ENCODE measurements around the gene ABCC8. TPM values are rescaled to one million over a fixed set of nuclear protein-coding genes. Genes with fewer than 3 reads are reported as not detected.

ABCC8 gene
- total RNA-seq, 1 experiment from 2014 or later, result 2.4 TPM

- Mint-ChIP-seq H3K4me1 (peaks cover 16 to 17% of the 10 kb centered on the region in 2 experiments), H3K4me3 (no peak overlapping the region; a peak in 1 of 5 replicates), H3K27ac (no peak overlapping the region; a peak in 2 of 7 replicates), H3K27me3 (ENCODE audit: low read depth) (peaks cover 2% of the 10 kb centered on the region; the same call in 1 of the 2 replicates), H3K36me3 (ENCODE audit: insufficient read depth in 1 of 3, low read depth in 3 of 3) (peaks cover 2 to 6% (median 4%) of the 10 kb centered on the region in 3 experiments; a peak in 6 of 7 replicates), H3K9me3 (no peaks in the 10 kb centered on the region)
- Histone ChIP-seq H2AFZ (ENCODE audit: low read length) (no peak overlapping the region), H2BK12ac (ENCODE audit: insufficient read length, low read depth, low read length) (no peak overlapping the region), H4K8ac (replicated peaks; ENCODE audit: insufficient read length, low read depth, low read length) (no peak overlapping the region), H2BK15ac (ENCODE audit: low read depth, low read length) (no peak overlapping the region), H3K4me1 (ENCODE audit: insufficient read depth, low read length) (peaks cover 4% of the 10 kb centered on the region; the same call in 1 of the 2 replicates), H4K91ac (ENCODE audit: insufficient read length, low read depth, low read length) (no peak overlapping the region), H2AK5ac (ENCODE audit: insufficient read length, low read length) (no peak overlapping the region), H3K27ac (ENCODE audit: insufficient read length, low read depth, low read length) (no peak overlapping the region), H3K9ac (ENCODE audit: extremely low read depth, insufficient read length, low read length) (no peak overlapping the region), H4K20me1 (ENCODE audit: control insufficient read depth, insufficient read depth, insufficient read length) (no peaks in the 10 kb centered on the region), H4K5ac (ENCODE audit: insufficient read length, low read depth, low read length) (no peak overlapping the region), H3K23ac (ENCODE audit: insufficient read length, low read depth, low read length) (no peak overlapping the region), H3K18ac (ENCODE audit: insufficient read length, low read depth, low read length) (no peak overlapping the region), H2BK5ac (ENCODE audit: insufficient read length, low read length) (no peak overlapping the region), H3K56ac (ENCODE audit: insufficient read length, low read depth, low read length) (no peak overlapping the region), H2BK20ac (ENCODE audit: low read depth, low read length, poor library complexity, severe bottlenecking) (no peak overlapping the region), H3T11ph (ENCODE audit: low read length) (no peak overlapping the region), H3K79me2 (ENCODE audit: insufficient read depth, low read length) (no peaks in the 10 kb centered on the region), H3K23me2 (ENCODE audit: insufficient read length, low read depth, low read length, poor library complexity, severe bottlenecking) (no peaks in the 10 kb centered on the region), H3K27me3 (ENCODE audit: insufficient read depth, low read length) (no peaks in the 10 kb centered on the region), H3K79me1 (ENCODE audit: insufficient read depth, low read depth, low read length, poor library complexity, severe bottlenecking) (no peaks in the 10 kb centered on the region), H3K14ac (ENCODE audit: insufficient read depth, low read length) (no peak overlapping the region), H3K4me2 (ENCODE audit: insufficient read depth, insufficient read length, low read length) (no peak overlapping the region), H2BK120ac (ENCODE audit: low read depth, low read length, poor library complexity, severe bottlenecking) (no peak overlapping the region), H3K9me3 (ENCODE audit: control insufficient read depth, low read depth, low read length) (no peaks in the 10 kb centered on the region), H3K4ac (ENCODE audit: low read depth, low read length) (no peak overlapping the region)
- DNase-seq, result no peak
- TF ChIP-seq CTCF (conservative IDR thresholded peaks at IDR 0.05), result no peak
- WGBS (ENCODE audit: extremely low coverage, insufficient read length, low lambda C conversion rate), result no CpG with 5 or more reads among the region's 7 CpGs
These were observed 42.6 kb upstream of the ABCC8 start for GRCh38 chr11:17519061-17519885.

Measured in H9 (cell line).